Activated CD8-positive, alpha-beta memory T cell treated with anti-CD3 and anti-CD28 coated beads for 36 hours (primary cell): Measurements from ENCODE around the gene COL5A1. TPM values are rescaled to one million over a fixed set of nuclear protein-coding genes. Genes with fewer than 3 reads are reported as not detected.

Source experiments
- CTCF ChIA-PET: fragments of 350-600 bp; sonication (Branson Sonifier 250); formaldehyde crosslinking; loops from one replicate; lab custom pipeline; 2021; ENCODE audit warnings: antibody characterized with exemption; lab: Charles Lee
- POLR2A ChIA-PET: fragments of 350-600 bp; sonication (Branson Sonifier 250); formaldehyde crosslinking; loops from one replicate; lab custom pipeline; 2021; ENCODE audit warnings: antibody characterized with exemption; lab: Charles Lee
- total RNA-seq, 2 experiments: library from RNA; stranded (reverse); gene quantifications; one replicate each; pipeline ENCODE4 v1.2.3, GENCODE V29; 2021

Gene COL5A1
- total RNA-seq, 2 experiments from 2014 or later: not detected

DNA sequence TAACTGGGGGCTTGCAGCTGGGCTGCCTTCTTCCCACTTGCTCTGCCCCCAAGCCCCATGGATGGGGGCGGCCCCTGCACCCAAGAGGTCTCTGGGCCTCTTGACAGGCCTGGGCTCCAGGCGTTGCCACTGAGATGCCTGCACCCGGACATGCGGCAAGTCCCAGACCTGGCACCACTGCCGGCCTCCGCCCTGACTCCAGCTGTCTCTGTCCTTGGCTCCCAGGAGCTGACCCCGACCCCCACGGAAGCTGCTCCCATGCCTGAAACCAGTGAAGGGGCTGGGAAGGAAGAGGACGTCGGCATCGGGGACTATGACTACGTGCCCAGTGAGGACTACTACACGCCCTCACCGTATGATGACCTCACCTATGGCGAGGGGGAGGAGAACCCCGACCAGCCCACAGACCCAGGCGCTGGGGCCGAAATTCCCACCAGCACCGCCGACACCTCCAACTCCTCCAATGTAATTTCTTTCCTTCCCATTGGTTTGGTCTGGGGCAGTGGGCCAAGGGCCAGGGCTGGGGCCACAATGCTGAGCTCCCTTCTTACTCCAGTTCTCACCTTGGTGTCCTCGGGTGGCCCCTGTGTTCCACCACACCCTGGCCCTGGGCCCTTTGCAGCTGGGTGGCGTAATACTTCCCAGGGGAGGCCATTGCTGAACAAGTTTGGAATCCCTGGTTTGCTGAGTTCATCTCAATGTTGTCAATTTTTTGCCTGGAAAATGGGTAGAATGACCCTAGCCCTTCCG, 88.6 kb downstream of the COL5A1 start:
- ChIA-PET POLR2A (no interaction called here), CTCF (no interaction called here)

DNA sequence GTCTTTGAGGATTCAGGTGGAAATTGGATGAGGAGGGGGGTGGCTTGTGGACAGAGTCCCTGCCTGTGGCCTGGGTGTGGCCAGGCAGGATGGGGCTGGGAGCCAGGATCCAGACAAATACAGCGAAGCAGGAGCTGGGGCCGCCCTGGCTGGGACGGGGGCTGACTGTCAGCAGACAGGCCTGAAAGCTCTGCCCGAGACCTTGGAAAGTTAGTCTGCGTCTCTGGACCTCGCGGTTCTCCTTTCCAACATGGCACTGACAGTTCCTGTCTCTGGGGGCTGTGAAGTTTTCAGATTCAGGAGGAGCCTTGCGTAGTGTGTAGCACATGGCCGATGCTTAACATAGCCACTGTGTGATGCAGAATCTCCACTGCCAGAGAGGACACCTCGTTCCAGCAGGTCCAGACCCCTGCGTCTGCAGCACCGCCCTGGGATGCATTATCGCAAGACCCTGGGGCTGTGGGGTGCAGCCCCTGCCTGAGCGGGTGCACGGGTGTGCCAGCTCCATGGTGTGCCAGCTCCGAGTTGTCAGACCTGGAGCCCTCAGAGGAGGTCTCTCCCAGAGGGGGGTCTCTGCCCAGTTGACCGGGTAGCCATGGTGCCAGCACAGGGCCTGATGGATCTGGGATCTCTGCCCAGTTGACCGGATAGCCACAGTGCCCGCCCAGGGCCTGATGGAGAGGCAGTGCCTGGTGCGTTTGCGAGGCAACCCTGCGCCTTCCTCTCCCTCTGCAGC, 89.3 kb downstream of the COL5A1 start:
- CTCF ChIA-PET: no interaction called here
- POLR2A ChIA-PET: no interaction called here

DNA sequence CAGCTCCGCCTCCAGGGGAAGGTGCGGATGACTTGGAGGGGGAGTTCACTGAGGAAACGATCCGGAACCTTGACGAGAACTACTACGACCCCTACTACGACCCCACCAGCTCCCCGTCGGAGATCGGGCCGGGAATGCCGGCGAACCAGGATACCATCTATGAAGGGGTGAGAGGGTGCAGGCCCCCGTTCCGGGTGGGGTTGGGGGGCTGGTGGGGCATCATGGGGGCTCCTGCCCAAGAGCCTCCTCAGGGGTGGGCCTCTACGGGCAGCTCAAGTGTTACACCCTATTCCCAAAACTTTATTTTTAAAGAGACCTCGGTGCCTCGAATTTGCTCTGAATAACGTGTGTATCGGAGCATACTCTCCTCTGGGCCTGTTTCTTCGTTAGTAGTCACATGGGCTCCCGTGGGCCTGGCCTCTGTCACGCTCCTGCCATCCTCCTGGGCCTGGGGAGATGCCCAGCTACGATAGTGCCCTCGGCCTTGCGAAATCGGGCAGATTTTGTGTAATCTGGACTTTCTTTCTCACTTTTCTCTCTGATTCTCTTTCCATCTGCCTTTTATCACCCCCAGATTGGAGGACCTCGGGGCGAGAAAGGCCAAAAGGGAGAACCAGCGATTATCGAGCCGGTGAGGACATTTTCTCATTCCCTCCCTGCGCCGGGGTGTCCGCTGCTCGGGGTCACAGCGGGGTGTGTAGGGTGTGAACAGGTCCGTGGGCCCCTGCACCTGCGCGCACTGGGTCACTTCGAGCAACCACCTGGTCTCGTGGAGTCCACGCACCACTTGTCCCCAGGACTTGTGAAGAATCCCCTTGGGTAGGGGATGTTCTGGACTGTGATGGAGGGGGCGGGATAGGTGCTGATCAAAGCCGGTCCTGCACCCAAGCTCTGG, 90.1 kb downstream of the COL5A1 start:
- ChIA-PET CTCF (no interaction called here), POLR2A (no interaction called here)

DNA sequence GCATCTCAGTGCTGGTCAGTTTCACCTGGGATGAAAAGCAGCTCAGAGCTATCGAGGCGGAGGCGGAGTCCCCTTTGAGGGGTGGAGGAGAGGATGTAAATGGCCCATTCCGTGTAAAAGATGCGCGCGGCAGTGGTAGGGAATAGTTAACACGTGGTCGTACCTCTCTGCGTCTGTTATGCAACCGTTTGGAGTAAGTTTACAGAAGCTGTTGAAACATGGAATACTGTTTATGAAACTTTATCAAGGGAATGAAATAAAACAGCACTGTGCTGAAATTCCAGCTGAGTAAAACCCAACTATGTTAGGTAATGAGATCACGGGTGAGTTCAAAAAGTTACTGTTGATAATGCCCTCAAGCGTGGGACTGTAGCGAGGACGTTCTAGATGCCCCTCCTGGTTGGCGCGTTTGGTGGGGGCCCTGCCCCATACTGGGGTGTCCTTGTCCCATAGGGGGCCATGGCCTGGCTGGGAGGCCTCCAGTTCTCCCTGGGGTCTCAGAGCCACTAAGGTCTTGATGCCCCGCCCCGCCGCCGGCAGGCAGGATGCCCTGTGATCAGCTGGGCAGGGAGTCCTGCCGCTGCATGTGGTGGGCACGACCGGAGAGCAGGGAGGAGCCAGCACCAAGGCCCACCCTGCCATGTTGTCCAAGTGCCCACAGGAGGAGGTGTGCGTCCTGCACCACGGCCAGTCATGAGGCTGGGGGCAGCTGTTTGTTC, 90.9 kb downstream of the COL5A1 start:
- POLR2A ChIA-PET: no interaction called here
- CTCF ChIA-PET: no interaction called here

DNA sequence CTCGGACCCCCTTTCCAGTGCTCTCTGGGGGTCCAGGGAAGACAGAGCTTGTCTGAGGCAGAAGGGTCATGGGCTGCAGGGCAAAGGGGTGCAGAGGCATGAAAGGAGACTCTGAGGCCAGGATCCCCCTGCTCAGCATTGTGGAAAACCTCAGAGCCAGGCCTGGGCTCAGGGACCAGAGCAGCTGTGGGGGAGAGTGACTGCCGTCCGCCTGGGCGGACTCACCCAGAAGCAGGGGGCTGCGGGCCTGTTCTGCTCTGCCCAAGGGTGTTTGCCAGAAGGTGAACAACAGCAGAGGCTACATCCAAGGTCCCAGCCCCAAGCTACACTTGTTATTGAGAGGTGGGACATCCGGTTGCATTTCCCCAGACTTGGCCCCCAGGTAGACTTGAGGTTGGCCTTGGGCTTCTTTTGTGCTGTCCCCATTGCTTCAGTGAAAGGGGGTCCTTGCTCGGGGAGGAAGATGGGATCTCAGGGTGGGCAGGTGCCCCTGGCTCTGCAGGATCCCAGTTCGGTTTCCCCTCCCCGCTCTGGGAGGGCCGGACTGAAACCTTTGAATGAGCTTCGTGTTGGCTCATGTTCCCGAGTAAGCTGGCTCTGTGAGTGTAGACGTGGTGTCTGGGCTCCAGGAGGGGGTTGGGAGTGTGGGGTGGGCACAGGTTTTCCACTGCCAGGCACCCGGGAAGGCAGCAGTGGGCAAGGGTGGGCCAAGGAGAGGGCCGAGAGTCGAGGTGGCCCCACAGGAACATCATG, 92.1 kb downstream of the COL5A1 start:
- CTCF ChIA-PET: no interaction called here

DNA sequence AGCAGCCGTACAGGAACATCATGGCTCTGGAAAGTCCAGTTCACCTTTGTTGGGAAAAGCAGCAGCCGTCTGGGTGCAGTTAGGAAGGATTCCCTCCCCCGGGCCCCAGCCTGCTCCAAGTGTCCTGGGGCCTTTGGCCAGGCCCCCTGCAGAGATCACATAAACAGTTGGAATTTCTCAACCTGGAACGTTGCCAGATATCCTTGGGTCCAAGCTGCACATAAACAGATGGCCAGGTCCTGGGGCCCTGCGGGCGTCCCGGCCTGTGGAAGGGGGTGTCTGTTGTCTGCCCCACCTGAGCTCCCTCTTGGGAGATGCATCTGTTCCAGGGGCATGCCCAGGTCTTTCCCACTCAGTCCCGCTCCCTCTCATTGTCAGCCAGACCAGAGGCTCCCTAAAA, 92.7 kb downstream of the COL5A1 start:
- ChIA-PET POLR2A (no interaction called here), CTCF (no interaction called here)

More for the DNA sequence above, 92.1 kb downstream of the COL5A1 start:
- POLR2A ChIA-PET: no interaction called here

DNA sequence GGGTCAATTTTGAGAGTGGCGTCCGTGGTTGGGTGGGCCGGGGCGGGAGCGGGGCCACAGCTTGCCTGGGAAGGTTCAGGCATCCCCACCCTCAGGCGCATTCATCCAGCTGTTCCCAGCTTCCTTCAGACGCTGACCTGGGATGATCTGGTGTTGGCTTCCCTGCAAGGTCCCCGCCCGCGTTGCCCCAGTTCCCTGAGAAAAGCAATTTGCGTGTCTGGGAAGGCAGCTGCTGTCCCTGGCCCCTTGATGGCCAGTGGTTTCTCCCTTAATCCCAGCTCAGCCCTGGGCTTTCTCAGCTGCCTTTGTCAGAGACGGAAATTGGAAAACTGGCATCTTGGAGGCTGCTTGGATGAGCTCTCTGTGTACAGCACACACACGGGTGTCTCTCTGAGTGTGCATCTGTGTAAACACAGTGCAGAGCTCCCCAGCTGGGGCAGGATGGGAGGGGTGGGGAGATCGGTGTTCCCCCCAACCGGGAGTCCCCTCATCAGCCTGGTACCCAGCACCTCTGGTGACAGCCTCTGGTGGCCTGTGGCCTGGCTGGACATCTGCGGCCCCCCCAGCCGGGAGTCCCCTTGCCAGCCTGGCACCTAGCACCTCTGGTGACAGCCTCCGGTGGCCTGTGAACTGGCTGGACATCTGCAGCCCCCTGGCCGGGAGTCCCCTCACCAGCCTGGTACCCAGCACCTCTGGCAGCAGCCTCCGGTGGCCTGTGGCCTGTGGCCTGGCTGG, 94.0 kb downstream of the COL5A1 start:
- POLR2A ChIA-PET: no interaction called here
- CTCF ChIA-PET: interaction anchor here (0.8 kb wide), 1 partner anchor 286 kb away, joined by 3 read pairs; no protein-coding TSS in a partner anchor

DNA sequence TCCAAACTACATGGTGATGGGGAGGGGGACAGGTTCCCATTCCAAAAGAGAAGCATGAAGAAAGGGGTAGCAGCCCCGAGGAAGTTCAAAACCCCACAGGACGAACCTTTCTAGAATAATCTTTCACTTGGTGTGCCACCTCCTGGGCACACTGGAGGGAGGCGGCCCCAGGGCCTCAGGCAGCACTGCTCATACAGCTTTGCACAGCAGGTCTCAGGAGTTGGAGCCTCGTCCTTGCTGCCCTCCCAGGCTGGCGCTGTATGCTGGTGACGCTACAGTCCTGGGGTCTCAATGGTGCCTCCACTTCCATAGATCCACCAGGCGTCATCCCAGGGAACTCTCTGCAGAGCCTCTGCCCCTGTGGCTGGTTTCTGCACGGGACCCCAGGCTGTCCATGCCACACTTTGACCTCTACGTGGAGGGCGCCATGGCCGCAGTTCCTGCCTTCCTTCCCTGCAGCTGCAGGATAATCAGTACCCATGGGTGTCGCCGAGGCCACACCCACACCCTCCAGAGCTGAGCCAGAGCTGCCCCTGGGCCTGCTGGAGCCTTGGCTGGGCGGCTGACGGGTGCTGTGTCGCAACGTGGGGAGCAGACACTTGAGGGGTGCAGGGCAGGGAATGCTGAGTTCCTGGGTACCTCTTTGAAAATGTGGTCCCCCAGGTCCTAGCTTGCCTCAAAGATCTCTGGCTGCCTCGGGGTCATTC, 95.3 kb downstream of the COL5A1 start:
- CTCF ChIA-PET: no interaction called here
- POLR2A ChIA-PET: no interaction called here

DNA sequence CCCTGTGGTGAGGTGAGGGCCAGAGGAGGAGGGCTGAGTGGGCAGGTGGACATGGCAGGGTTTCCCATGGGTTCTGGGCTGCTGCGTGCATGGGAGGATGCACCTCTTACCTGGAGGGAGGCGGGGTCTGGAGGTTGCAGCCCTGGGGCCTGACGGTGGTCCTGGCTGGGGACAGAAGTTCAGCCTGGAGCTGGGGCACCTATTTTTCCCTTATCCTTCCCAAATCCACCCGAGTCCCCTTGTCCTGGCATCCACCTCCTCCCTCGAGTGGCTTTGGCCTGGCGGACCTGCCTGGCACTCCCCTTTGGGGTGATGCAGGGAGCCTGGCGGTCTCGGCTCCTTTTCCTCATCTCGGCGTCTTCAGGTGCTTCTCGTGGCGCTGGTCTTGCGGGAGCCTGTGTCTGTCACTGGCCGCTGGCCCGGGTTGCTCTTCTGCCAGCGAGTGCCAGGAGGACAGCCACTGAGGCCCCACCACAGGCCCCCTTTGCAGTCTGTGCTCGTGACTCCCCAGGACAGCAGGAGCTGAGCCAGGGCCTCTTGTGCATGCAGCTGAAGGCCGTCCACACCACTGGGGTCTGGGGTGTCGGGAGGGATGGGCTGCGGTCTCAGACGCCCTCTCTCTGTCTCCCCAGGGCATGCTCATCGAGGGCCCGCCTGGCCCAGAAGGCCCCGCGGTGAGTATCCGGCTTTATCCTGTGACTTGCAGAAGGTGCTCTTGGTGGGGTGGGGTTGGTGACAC, 96.4 kb downstream of the COL5A1 start:
- ChIA-PET POLR2A (no interaction called here), CTCF (no interaction called here)

DNA sequence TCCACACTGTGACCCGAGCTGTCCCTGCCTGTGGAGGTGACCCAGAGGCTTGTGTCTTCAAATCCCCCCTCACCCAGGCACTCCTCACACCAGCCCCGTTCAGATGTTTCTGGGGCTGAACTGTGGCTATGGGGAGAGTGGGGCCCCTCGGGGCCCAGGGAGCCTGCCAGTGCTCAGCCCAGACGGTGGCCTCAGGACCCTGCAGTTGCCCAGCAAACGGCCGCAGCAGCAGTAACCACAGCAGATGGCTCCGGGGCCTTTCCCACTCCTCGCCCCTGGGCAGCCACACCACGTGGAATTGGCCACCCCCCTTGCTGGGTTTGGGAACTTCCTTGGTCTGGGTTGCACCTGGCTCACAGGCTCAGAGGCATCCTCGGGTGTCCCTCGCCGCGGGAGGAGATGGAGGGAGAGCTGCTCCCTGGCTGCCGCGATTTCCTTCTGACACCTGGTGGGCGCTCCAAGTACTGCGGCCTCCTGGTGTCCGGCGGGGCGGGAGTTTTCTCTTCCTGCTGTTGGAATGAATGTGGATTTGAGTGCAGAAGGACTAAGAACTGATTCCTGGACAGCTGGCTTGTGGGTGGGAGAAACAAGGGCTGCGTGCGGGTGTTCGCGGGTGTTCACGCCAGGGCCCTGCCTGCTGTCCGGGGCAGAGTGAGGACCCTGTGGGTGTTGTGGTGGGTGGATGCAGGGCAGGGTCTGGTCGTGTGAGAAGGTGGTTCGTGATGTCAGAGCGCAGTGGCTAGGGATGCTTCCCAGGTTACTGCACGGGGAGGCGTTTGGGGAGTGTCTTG, 97.5 kb downstream of the COL5A1 start:
- CTCF ChIA-PET: interaction anchor here (1.9 kb wide), 1 partner anchor 291 kb away, joined by 8 read pairs; no protein-coding TSS in a partner anchor
- POLR2A ChIA-PET: no interaction called here

DNA sequence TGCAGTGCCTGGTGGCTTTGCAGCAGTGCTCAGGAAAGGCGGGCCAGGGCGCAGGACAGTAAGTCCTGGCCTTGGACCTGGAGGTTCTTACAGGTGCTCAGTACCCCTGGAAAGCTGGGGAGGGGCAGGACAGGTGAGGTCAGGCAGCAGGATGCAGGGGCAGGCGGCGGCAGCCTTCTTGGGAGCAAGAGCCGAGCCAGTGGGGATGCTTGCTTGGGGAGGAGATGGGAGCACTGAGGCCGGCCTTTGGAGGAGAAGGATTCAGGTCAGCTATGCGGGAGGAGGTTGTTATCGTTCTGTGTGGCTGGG, 98.0 kb downstream of the COL5A1 start:
- ChIA-PET CTCF (interaction anchor here (1.9 kb wide), 1 partner anchor 291 kb away, joined by 8 read pairs; no protein-coding TSS in a partner anchor), POLR2A (no interaction called here)

DNA sequence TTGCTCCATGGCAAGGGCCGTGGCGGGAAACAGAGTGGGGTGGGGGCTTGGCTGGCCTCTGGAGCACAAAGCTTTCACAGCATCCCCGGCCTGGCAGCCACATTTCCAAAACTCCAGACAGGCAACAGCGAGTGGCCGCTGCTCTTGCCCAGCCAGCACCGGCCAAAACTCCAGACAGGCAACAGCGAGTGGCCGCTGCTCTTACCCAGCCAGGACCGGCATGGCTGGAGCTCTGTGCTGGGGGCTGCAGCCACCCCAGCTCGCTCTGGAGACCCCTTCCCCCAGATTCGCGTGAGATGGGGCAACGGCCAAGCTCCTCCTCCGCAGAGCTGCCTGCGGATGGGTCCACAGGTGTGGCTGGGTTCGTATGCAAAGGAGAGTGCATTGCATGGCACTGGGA, 98.5 kb downstream of the COL5A1 start:
- POLR2A ChIA-PET: no interaction called here
- CTCF ChIA-PET: interaction anchor here (1.9 kb wide), 1 partner anchor 292 kb away, joined by 8 read pairs; no protein-coding TSS in a partner anchor

DNA sequence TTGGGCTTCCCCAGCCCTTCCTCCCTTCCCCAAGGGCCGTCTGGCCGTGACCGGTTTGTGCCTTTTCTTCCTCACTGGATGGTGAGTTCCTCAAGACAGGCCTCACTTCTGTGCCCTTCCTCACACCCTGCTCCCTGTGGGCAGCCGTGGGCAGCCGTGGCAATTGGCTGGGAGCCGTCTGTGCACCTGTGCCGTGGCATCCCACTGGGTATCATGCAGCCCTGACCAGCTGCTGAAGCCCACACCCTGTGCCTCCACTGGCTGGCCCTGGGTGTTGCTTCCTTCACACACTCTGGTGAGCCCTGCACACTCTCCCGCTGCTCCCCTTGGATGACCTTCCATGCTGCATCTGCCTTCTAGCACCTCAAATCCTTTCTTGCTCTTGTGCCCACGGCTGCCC, 100.2 kb downstream of the COL5A1 start:
- POLR2A ChIA-PET: no interaction called here

DNA sequence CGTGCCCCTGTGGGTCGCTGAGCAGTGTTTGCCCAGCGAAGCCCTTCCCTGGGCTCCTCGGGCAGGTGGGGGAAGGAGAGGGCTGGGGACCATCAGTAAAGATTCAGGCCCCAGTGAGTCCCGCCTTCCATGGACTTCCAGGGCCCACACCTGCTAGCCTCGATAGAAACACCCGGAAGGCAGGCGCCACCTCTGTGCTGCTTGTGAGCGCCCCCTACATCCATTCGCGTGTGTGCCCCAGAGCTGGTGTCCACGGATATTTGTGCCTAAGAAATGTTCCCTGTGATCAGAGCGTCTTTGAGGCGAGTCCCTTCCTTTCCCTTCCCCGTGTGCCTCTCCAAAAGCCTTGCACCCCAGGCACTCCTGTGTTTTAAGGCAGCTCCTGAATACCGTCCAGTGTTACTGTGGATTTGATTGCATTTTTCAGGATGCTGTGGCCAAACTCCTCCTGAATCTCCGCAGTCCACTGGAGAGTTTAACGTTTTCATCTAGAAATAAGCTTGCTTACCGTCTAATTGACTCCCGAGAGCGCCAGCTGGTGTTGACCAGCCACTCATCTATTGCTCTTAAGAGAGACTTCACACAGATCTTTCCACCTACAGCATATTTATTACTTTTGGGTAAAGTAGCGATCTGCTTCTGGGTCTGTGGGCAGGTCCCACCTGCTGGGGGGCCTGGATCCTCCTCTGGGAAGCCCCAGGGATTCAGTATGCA, 101.4 kb downstream of the COL5A1 start:
- ChIA-PET POLR2A (no interaction called here), CTCF (no interaction called here)

More for the DNA sequence above, 100.2 kb downstream of the COL5A1 start:
- CTCF ChIA-PET: no interaction called here

DNA sequence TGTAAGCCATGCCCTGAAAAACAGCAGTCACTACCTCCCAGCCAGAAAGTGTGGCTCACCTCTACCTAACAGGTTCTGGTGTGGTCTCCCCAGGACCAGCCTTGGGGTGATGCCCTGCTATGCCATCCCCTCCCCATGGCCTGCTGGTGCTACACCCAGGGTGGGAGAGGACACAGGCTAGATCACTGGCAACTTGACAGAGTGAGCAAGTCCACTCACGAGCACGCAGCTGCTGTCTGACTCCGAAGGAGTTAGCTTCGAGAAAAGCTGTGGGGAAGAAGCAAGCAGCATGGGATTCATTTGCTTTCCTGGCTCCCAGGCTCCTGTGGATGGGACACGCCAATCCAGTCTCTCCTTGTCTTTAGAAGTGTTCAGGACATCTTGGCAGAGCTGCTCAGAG, 102.2 kb downstream of the COL5A1 start:
- ChIA-PET POLR2A (no interaction called here), CTCF (no interaction called here)
